ENCODE results near the gene AZIN2.

AZIN2 gene

DNA sequence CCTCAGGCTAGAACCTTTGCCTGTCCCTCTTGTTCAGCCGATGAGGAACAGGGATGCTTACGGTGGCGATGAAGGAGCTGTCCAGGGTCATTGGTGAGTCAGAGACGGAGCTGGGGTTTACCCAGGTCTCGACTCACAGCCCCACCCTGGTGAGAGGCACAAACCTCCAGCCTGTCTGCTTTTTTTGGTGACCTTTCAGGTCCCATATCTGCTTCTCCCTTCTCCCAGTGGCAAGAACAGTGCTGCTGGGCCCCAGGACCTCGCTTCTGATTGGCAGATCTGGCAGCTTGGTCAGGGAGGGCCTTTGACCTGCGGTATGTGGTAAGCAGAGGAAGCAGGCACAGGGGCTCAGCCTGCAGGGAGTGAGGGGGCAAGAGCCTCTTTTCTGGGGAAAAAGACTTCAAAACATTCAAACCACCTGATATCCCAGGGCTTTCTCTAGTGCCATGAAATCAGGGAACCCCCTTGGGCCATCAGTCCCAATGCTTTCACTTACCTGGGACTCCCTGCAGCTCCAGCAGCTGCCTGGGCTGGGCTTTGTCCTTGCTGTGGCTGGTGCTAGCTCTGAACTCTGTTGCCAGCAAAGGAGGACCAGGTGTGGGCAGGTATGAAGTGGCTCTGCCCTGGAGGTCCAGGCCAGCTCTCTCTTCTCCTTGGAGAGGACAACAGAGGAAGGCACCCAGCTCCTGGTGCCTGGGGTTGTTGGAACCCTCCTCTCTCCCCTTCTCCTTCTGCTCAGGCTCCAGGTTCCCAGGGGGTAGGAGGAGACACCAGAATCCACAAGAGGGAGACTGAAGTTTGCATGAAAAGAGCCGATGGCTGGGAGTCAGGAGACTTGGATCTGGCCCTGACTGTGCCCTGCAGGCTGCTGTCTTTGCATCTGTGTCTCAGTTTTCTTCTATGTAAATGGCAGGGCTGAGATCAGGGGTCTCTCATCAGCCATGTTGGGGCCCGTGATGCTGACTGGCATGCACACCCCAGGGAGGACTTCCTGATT, 59.5 kb downstream of the AZIN2 start:
- no peaks in the 10 kb centered on the region for H4K20me1 ChIP-seq (ENCODE audit: insufficient read depth, low read length)
- no peak overlapping the region for H3K4me2 ChIP-seq (ENCODE audit: low read length)
- H3K27me3 ChIP-seq (ENCODE audit: insufficient read depth, low read length), result no peaks in the 10 kb centered on the region
- H3K4me3 ChIP-seq (ENCODE audit: low read depth, low read length, poor library complexity, severe bottlenecking), result no peak overlapping the region
- H3K4me1 ChIP-seq (ENCODE audit: insufficient read depth, low read length, severe bottlenecking), result no peaks in the 10 kb centered on the region
- no peak overlapping the region for H3K27ac ChIP-seq (ENCODE audit: low read depth, low read length, poor library complexity, severe bottlenecking)
- no peak for TF ChIP-seq CTCF (IDR thresholded peaks at IDR 0.05; ENCODE audit: low read length)
- no peak for TF ChIP-seq EZH2 (IDR thresholded peaks at IDR 0.05; ENCODE audit: borderline replicate concordance, low read length)
- H3K36me3 ChIP-seq (ENCODE audit: insufficient read depth, low read length), result no peaks in the 10 kb centered on the region
- H2AFZ ChIP-seq (ENCODE audit: low read length), result no peak overlapping the region
- no peaks in the 10 kb centered on the region for H3K9me3 ChIP-seq (ENCODE audit: low read length)
- H3F3A ChIP-seq (ENCODE audit: insufficient read depth, low read length), result no peaks in the 10 kb centered on the region
- no peaks in the 10 kb centered on the region for H3K9me2 ChIP-seq (ENCODE audit: low read depth, low read length)
- H3K79me2 ChIP-seq (ENCODE audit: insufficient read depth, low read length), result no peaks in the 10 kb centered on the region
- H3K9ac ChIP-seq (ENCODE audit: low read length), result no peak overlapping the region

GRCh38 chr1:33141216-33141615, 60.3 kb downstream of the AZIN2 start:
- no peaks in the 10 kb centered on the region for H3K79me2 ChIP-seq (ENCODE audit: insufficient read depth, low read length)
- no peak overlapping the region for H3K9ac ChIP-seq (ENCODE audit: low read length)
- no peak overlapping the region for H3K27ac ChIP-seq (ENCODE audit: low read depth, low read length, poor library complexity, severe bottlenecking)
- no peaks in the 10 kb centered on the region for H3F3A ChIP-seq (ENCODE audit: insufficient read depth, low read length)
- no peaks in the 10 kb centered on the region for H3K9me3 ChIP-seq (ENCODE audit: low read length)
- no peak overlapping the region for H3K4me2 ChIP-seq (ENCODE audit: low read length)
- no peaks in the 10 kb centered on the region for H4K20me1 ChIP-seq (ENCODE audit: insufficient read depth, low read length)
- no peak overlapping the region for H2AFZ ChIP-seq (ENCODE audit: low read length)
- H3K9me2 ChIP-seq (ENCODE audit: low read depth, low read length), result no peaks in the 10 kb centered on the region
- H3K4me3 ChIP-seq (ENCODE audit: low read depth, low read length, poor library complexity, severe bottlenecking), result no peak overlapping the region
- no peaks in the 10 kb centered on the region for H3K27me3 ChIP-seq (ENCODE audit: insufficient read depth, low read length)
- H3K36me3 ChIP-seq (ENCODE audit: insufficient read depth, low read length), result no peaks in the 10 kb centered on the region
- no peaks in the 10 kb centered on the region for H3K4me1 ChIP-seq (ENCODE audit: insufficient read depth, low read length, severe bottlenecking)
- TF ChIP-seq EZH2 (IDR thresholded peaks at IDR 0.05; ENCODE audit: borderline replicate concordance, low read length), result no peak
- no peak for TF ChIP-seq CTCF (IDR thresholded peaks at IDR 0.05; ENCODE audit: low read length)

DNA sequence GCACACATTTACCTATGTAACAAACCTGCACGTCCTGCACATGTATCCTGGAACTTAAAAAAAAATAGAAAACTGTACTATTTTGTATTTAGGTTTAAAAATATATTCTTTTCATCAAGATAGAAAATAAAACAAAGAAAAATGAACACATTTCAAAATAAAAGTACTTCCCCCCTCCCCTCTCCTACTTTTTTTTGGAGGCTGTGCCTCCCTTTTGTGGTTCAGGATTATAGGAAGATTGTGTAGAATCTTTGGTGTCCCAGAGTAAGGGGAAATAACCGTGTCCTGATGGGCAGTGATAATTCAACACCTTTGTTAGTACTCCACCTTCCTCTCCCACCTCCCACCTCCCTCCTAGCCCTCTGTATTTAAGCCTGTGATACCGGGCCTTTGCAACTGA, 60.8 kb downstream of the AZIN2 start:
- Histone ChIP-seq H2AFZ (ENCODE audit: low read length) (no peak overlapping the region), H3K9me2 (ENCODE audit: low read depth, low read length) (no peaks in the 10 kb centered on the region)

More for the DNA sequence above, 60.8 kb downstream of the AZIN2 start:
- Histone ChIP-seq H3K4me3 (ENCODE audit: low read depth, low read length, poor library complexity, severe bottlenecking) (no peak overlapping the region), H3K4me2 (ENCODE audit: low read length) (no peak overlapping the region), H3F3A (ENCODE audit: insufficient read depth, low read length) (no peaks in the 10 kb centered on the region), H3K36me3 (ENCODE audit: insufficient read depth, low read length) (no peaks in the 10 kb centered on the region), H4K20me1 (ENCODE audit: insufficient read depth, low read length) (no peaks in the 10 kb centered on the region), H3K27me3 (ENCODE audit: insufficient read depth, low read length) (no peaks in the 10 kb centered on the region), H3K27ac (ENCODE audit: low read depth, low read length, poor library complexity, severe bottlenecking) (no peak overlapping the region), H3K79me2 (ENCODE audit: insufficient read depth, low read length) (no peaks in the 10 kb centered on the region), H3K9ac (ENCODE audit: low read length) (no peak overlapping the region), H3K4me1 (ENCODE audit: insufficient read depth, low read length, severe bottlenecking) (no peaks in the 10 kb centered on the region), H3K9me3 (ENCODE audit: low read length) (no peaks in the 10 kb centered on the region)
- TF ChIP-seq EZH2 (IDR thresholded peaks at IDR 0.05; ENCODE audit: borderline replicate concordance, low read length) (no peak), CTCF (IDR thresholded peaks at IDR 0.05; ENCODE audit: low read length) (no peak)
